IPS-18a (cell line): ENCODE results near the gene PDXK.
"Not testable (repeated sequence)": the region's sequence is repeated elsewhere in the genome, so short reads cannot be mapped to it uniquely, and the experiment has no call there.

Experiments
- H3K27ac ChIP-seq: one replicate; pipeline ENCODE4 v1.5.1; 2013; ENCODE audit warnings: low read length
- H3K27me3 ChIP-seq: one replicate; pipeline ENCODE4 v1.6.1; 2013; ENCODE audit warnings: mild to moderate bottlenecking, low read length; ENCODE audit not compliant: control insufficient read depth, insufficient read depth
- H3K36me3 ChIP-seq: one replicate; pipeline ENCODE4 v1.6.1; 2013; ENCODE audit warnings: low read depth, low read length; ENCODE audit not compliant: control insufficient read depth
- H3K4me1 ChIP-seq: one replicate; pipeline ENCODE4 v1.6.1; 2013; ENCODE audit warnings: low read depth, low read length; ENCODE audit not compliant: control insufficient read depth
- H3K4me3 ChIP-seq: one replicate; pipeline ENCODE4 v1.5.1; 2013; ENCODE audit warnings: low read length
- H3K9ac ChIP-seq: one replicate; pipeline ENCODE4 v1.6.1; 2013; ENCODE audit warnings: mild to moderate bottlenecking, low read length, moderate library complexity
- H3K9me3 ChIP-seq: one replicate; pipeline ENCODE4 v1.6.1; 2013; ENCODE audit warnings: low read depth, low read length; ENCODE audit not compliant: control insufficient read depth

The PDXK gene

GRCh38 chr21:43688906-43689305 lies 30.0 kb upstream of the PDXK start:
- peaks cover 89% of the 10 kb centered on the region for H3K36me3 ChIP-seq
- no peak overlapping the region for H3K9ac ChIP-seq
- H3K4me3 ChIP-seq: no peak overlapping the region
- H3K9me3 ChIP-seq: no peaks in the 10 kb centered on the region
- no peaks in the 10 kb centered on the region for H3K4me1 ChIP-seq
- H3K27me3 ChIP-seq: no peaks in the 10 kb centered on the region
- H3K27ac ChIP-seq: no peak overlapping the region

GRCh38 chr21:43689556-43690337 lies 29.2 kb upstream of the PDXK start:
- no peak overlapping the region for H3K9ac ChIP-seq
- H3K36me3 ChIP-seq: peaks cover 92% of the 10 kb centered on the region
- no peaks in the 10 kb centered on the region for H3K9me3 ChIP-seq
- no peaks in the 10 kb centered on the region for H3K27me3 ChIP-seq
- H3K4me1 ChIP-seq: no peaks in the 10 kb centered on the region
- no peak overlapping the region for H3K4me3 ChIP-seq
- H3K27ac ChIP-seq: no peak overlapping the region

- no peaks in the 10 kb centered on the region for H3K9me3 ChIP-seq
- no peaks in the 10 kb centered on the region for H3K4me1 ChIP-seq
- peaks cover 88% of the 10 kb centered on the region for H3K36me3 ChIP-seq
- no peaks in the 10 kb centered on the region for H3K27me3 ChIP-seq
- H3K27ac ChIP-seq: no peak overlapping the region
- H3K4me3 ChIP-seq: no peak overlapping the region
- H3K9ac ChIP-seq: no peak overlapping the region
Observed at GRCh38 chr21:43690346-43690745, 28.6 kb upstream of the PDXK start.

- Histone ChIP-seq H3K4me3 (no peak overlapping the region), H3K27ac (no peak overlapping the region), H3K9ac (no peak overlapping the region), H3K9me3 (no peaks in the 10 kb centered on the region), H3K36me3 (peaks cover 80% of the 10 kb centered on the region), H3K4me1 (no peaks in the 10 kb centered on the region), H3K27me3 (no peaks in the 10 kb centered on the region)
Observed at GRCh38 chr21:43691086-43691795, 27.7 kb upstream of the PDXK start.

DNA sequence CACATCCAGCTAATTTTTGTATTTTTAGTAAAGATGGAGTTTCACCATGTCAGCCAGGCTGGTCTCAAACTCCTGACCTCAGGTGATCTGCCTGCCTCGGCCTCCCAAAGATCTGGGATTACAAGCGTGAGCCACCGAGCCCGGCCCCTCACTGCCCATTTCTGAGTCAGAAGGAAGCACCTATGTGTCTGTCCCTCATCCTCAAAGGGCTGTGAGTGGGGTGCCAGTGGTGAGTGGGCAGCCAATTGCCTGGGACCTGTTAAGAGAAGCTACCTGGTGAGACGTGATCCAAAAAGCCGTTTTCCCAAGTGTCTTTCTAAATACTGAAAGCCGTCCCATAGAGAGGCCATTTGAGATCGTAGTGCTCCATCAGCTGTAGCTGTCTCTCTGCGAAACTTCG lies 27.1 kb upstream of the PDXK start:
- H3K27ac ChIP-seq: no peak overlapping the region
- H3K36me3 ChIP-seq: peaks cover 74% of the 10 kb centered on the region
- no peaks in the 10 kb centered on the region for H3K27me3 ChIP-seq
- H3K4me1 ChIP-seq: no peaks in the 10 kb centered on the region
- H3K4me3 ChIP-seq: no peak overlapping the region
- no peaks in the 10 kb centered on the region for H3K9me3 ChIP-seq
- no peak overlapping the region for H3K9ac ChIP-seq

DNA sequence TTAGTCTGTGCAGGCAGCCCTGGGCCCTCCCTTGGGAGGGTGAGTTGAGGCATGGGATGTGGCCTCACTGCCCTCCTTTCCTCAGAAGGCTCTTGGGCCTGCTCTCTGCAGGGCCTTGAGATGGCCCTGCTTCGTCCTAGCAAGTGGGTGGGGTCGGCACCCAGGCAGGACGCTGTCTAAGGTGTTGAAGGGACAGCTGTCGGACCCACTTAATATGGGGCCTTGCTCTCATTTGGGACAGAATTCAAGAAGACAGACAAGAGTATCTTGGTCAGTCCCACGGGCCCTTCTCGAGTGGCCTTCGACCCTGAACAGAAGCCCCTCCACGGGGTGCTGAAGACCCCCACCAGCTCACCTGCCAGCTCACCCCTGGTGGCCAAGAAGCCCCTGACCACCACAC lies 26.0 kb upstream of the PDXK start:
- Histone ChIP-seq H3K36me3 (peaks cover 63% of the 10 kb centered on the region), H3K4me1 (no peaks in the 10 kb centered on the region), H3K4me3 (no peak overlapping the region), H3K27ac (no peak overlapping the region), H3K9me3 (no peaks in the 10 kb centered on the region), H3K9ac (no peak overlapping the region), H3K27me3 (no peaks in the 10 kb centered on the region)

DNA sequence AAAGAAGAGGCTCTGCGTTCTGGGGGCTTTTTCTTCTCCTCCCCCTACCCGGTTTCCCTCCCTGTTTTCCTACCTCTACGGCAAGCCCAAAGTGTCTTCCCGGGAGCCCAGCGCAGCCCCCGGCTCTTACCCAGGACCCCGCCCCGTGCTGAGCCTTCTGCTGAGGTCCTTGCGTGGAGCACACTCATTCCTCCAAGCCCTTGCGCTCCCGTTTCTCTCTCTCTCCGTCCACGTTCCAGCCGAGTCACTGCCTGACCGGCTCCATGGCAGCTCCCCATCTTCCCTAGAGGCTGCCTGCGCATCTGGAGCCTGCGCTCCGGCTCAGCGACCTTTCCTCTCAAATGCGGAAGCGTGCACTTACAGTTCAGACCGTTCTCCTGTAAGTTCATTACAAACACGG lies 24.9 kb upstream of the PDXK start:
- Histone ChIP-seq H3K9ac (no peak overlapping the region), H3K4me1 (no peaks in the 10 kb centered on the region), H3K27me3 (no peaks in the 10 kb centered on the region), H3K4me3 (no peak overlapping the region), H3K9me3 (no peaks in the 10 kb centered on the region), H3K27ac (no peak overlapping the region), H3K36me3 (peaks cover 53% of the 10 kb centered on the region)

DNA sequence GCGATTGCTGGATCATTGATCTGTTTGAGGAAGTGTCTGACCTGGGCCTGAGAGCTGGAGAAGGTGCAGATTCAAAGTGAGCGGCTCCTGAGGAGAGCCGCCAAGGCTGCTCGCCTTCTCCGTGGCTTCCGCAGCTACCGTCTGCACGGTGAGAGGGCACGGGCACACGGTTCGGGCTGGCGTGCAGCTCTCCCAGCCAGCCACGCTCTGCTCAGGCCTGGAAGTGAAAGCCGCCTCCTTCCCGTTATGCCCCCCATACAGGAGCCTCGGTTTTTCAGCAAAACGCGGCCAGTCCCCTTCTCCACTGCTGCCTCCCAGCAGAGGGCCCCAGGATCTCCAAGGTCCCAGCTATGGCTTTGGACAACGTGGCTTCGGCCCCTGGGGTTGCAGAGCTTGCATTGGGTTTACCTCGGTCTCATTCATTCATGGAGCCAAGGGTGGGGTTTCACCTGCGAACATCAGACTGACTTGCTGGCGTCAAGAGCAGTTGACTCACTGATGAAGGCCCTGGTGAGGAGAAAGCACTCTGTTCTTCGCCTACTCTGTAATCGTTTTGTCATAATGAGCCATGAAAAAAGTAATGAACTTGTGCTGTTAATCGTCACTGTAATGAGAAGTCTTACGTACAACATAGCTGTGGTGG lies 24.4 kb upstream of the PDXK start:
- H3K4me3 ChIP-seq: no peak overlapping the region
- H3K9me3 ChIP-seq: no peaks in the 10 kb centered on the region
- H3K27me3 ChIP-seq: no peaks in the 10 kb centered on the region
- H3K4me1 ChIP-seq: no peaks in the 10 kb centered on the region
- peaks cover 48% of the 10 kb centered on the region for H3K36me3 ChIP-seq
- H3K9ac ChIP-seq: no peak overlapping the region
- no peak overlapping the region for H3K27ac ChIP-seq

DNA sequence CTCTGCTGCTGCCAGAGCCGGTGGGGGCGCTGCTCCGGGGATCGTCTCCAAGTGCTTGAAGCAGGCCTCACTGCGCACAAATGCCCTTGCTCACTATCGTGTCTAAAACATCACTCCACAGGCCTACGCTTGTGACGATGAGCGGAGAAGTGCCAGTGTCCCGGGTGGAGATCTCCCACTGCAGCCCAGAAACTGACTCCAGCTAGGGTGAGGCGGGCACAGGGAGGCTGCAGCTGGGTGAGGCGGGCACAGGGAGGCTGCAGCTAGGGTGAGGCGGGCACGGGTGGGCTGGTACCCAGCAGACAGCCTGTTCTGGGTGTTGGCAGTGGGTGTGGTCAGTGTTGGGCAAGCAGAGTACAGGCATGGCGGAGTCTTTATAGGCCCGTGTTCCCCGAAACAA lies 22.7 kb upstream of the PDXK start:
- no peaks in the 10 kb centered on the region for H3K4me1 ChIP-seq

GRCh38 chr21:43697758-43698643 lies 20.9 kb upstream of the PDXK start:
- Histone ChIP-seq H3K27ac (no peak overlapping the region), H3K27me3 (no peaks in the 10 kb centered on the region), H3K9ac (no peak overlapping the region), H3K4me3 (no peak overlapping the region), H3K36me3 (peaks cover 18% of the 10 kb centered on the region), H3K4me1 (peaks cover 5% of the 10 kb centered on the region), H3K9me3 (no peaks in the 10 kb centered on the region)

More for the DNA sequence above, 22.7 kb upstream of the PDXK start:
- peaks cover 31% of the 10 kb centered on the region for H3K36me3 ChIP-seq
- H3K4me3 ChIP-seq: no peak overlapping the region
- no peaks in the 10 kb centered on the region for H3K27me3 ChIP-seq
- H3K9ac ChIP-seq: no peak overlapping the region
- H3K9me3 ChIP-seq: no peaks in the 10 kb centered on the region
- no peak overlapping the region for H3K27ac ChIP-seq

DNA sequence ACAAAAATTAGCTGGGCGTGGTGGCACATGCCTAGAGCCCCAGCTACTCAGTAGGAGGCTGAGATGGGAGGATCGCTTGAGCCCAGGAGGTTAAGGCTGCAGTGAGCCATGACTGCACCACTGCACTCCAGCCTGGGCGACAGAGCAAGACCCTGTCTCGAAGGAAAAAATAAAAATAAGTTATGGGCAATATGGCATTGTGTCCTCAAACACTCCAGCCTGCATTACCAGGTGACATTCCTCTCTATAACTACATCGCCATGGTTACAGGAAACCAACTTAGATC lies 19.5 kb upstream of the PDXK start:
- H3K4me1 ChIP-seq: peaks cover 11% of the 10 kb centered on the region
- not testable (repeated sequence) for H3K9me3 ChIP-seq, H3K9ac ChIP-seq, H3K27ac ChIP-seq, H3K36me3 ChIP-seq, H3K4me3 ChIP-seq, H3K27me3 ChIP-seq
